B cell (primary cell): Measurements from ENCODE around the gene PRICKLE2. TPM values are rescaled to one million over a fixed set of nuclear protein-coding genes. Genes with fewer than 3 reads are reported as not detected.

ENCODE experiments used
- ATAC-seq: fragments of 200-7000 bp; cut with Tn5 transposase; one replicate; pipeline ENCODE4 v1.10.0; 2021; ENCODE audit warnings: low read depth, mild to moderate bottlenecking, moderate number of reproducible peaks, moderate library complexity
- CTCF ChIA-PET: fragments of 350-600 bp; sonication (Branson Sonifier 250); formaldehyde crosslinking; loops from one replicate; lab custom pipeline; 2021; ENCODE audit warnings: antibody characterized with exemption, inconsistent platforms; lab: Charles Lee
- POLR2A ChIA-PET: fragments of 350-600 bp; sonication (Branson Sonifier 250); formaldehyde crosslinking; loops from one replicate; lab custom pipeline; 2021; ENCODE audit warnings: antibody characterized with exemption; lab: Charles Lee
- DNase-seq: peaks from one replicate; pipeline ENCODE4 v3.0.0; 2013
- H2AFZ ChIP-seq: 2 replicates; pipeline ENCODE4 v1.6.1; 2012; ENCODE audit warnings: mild to moderate bottlenecking, low read depth, low read length; ENCODE audit not compliant: insufficient read depth, poor library complexity, severe bottlenecking
- H3K27ac ChIP-seq, 2 donors: 1 replicate in 1 of 2; 2 replicates in 1 of 2; pipeline ENCODE4 v1.5.1; 2012 to 2013; ENCODE audit warnings: low read length in 2 of 2, mild to moderate bottlenecking in 2 of 2, moderate library complexity in 1 of 2
- H3K27me3 ChIP-seq, 4 experiments: fragments of 200-600 bp in 1 of 4; sonication (generic) in 1 of 4; replicated peaks in 1 of 4; 1 replicate in 2 of 4; 2 replicates in 2 of 4; pipeline versions ENCODE4 v1.6.1 to v1.7.0; 2013 to 2016; ENCODE audit warnings: low read length in 3 of 4, mild to moderate bottlenecking in 2 of 4, mixed read lengths in 1 of 4, moderate library complexity in 1 of 4; ENCODE audit not compliant: insufficient read depth in 4 of 4, control insufficient read depth in 3 of 4; ENCODE audit errors: control extremely low read depth in 1 of 4
- H3K36me3 ChIP-seq, 2 experiments: replicated peaks in 1 of 2; 1 replicate in 1 of 2; 2 replicates in 1 of 2; pipeline versions ENCODE4 v1.6.1 to v1.7.1; 2013; ENCODE audit warnings: low read length in 1 of 2; ENCODE audit not compliant: insufficient read depth in 2 of 2, control insufficient read depth in 1 of 2; ENCODE audit errors: control extremely low read depth in 1 of 2, extremely low read depth in 1 of 2
- H3K4me1 ChIP-seq, 2 donors: fragments of 200-600 bp in 1 of 2; sonication (generic) in 1 of 2; 1 replicate in 1 of 2; 2 replicates in 1 of 2; pipeline versions ENCODE4 v1.5.1 to v1.6.1; 2013 to 2017; ENCODE audit warnings: low read length in 2 of 2; ENCODE audit not compliant: control insufficient read depth in 2 of 2, insufficient read depth in 2 of 2
- H3K4me2 ChIP-seq: replicated peaks from 2 replicates; pipeline ENCODE3; 2012; ENCODE audit warnings: mild to moderate bottlenecking, low read depth, low read length; ENCODE audit not compliant: poor library complexity, severe bottlenecking
- H3K4me3 ChIP-seq, 5 experiments: fragments of 200-600 bp in 1 of 5; sonication (generic) in 1 of 5; 1 replicate in 3 of 5; 2 replicates in 2 of 5; pipeline versions ENCODE4 v1.5.1 to v1.7.0; 2011 to 2016; ENCODE audit warnings: low read length in 4 of 5, mild to moderate bottlenecking in 4 of 5, low read depth in 2 of 5, control low read depth in 1 of 5, moderate library complexity in 1 of 5; ENCODE audit not compliant: insufficient read depth in 1 of 5; ENCODE audit errors: control extremely low read depth in 1 of 5, extremely low read depth in 1 of 5
- H3K79me2 ChIP-seq: fragments of 200-600 bp; sonication (generic); one replicate; pipeline ENCODE4 v1.6.0; 2016; ENCODE audit warnings: low read length; ENCODE audit not compliant: control insufficient read depth, insufficient read depth
- H3K9ac ChIP-seq: fragments of 200-600 bp; sonication (generic); 2 replicates; pipeline ENCODE4 v1.6.1; 2017; ENCODE audit warnings: mild to moderate bottlenecking, low read length, moderate library complexity
- H3K9me3 ChIP-seq, 3 donors: one replicate each; pipeline versions ENCODE4 v1.6.1 to v1.7.1; 2013; ENCODE audit warnings: low read length in 2 of 3; ENCODE audit not compliant: control insufficient read depth in 2 of 3, insufficient read depth in 1 of 3; ENCODE audit errors: control extremely low read depth in 1 of 3
- H4K20me1 ChIP-seq: 2 replicates; pipeline ENCODE4 v1.6.0; 2012; ENCODE audit warnings: mild to moderate bottlenecking, low read length; ENCODE audit not compliant: insufficient read depth, control insufficient read depth, poor library complexity, severe bottlenecking
- H3K27ac Mint-ChIP-seq: one replicate; pipeline ENCODE4 v1.8.0; 2021; ENCODE audit warnings: mixed read lengths
- H3K27me3 Mint-ChIP-seq: one replicate; pipeline ENCODE4 v1.8.0; 2021; ENCODE audit warnings: mixed read lengths
- H3K4me1 Mint-ChIP-seq: one replicate; pipeline ENCODE4 v1.8.0; 2021; ENCODE audit warnings: mixed read lengths
- H3K4me3 Mint-ChIP-seq: one replicate; pipeline ENCODE4 v1.8.0; 2021; ENCODE audit warnings: mixed read lengths
- H3K9me3 Mint-ChIP-seq: one replicate; pipeline ENCODE4 v1.8.0; 2022; ENCODE audit warnings: mixed read lengths; ENCODE audit not compliant: insufficient read depth
- EZH2 ChIP-seq: IDR thresholded peaks from 2 replicates; pipeline ENCODE4 v1.6.1; 2012; ENCODE audit warnings: borderline replicate concordance, low read depth, mild to moderate bottlenecking, moderate library complexity, low read length; ENCODE audit not compliant: insufficient read depth, poor library complexity, severe bottlenecking
- WGBS: methylation state at CpG from one replicate; pipeline ENCODE4 v1.1.5; 2013; ENCODE audit warnings: missing lambda C conversion rate; ENCODE audit not compliant: insufficient coverage; 5-methylcytosine and 5-hydroxymethylcytosine counted together
- intact Hi-C: fragments of 100-400 bp; cut with micrococcal nuclease; formaldehyde crosslinking; loops from one replicate; pipeline ENCODE4 v1.10.0; 2022
- polyA plus RNA-seq: library from polyadenylated mRNA; depleted of rRNA; stranded (reverse); fragments of >200 nt; gene quantifications from 2 replicates; pipeline ENCODE4 v1.2.3, GENCODE V29; 2012
- total RNA-seq, 2 donors: library from RNA; stranded (reverse); fragments of 120-200 nt in 1 of 2; gene quantifications; 1 replicate in 1 of 2; 2 replicates in 1 of 2; pipeline versions ENCODE4 v1.2.3 to v1.2.4, GENCODE V29; 2013 to 2022
- TF ChIP-seq, protein P1 (sequence below): fragments of 200-600 bp; IDR thresholded peaks from one replicate; pipeline ENCODE4 v1.8.0; 2022; ENCODE audit warnings: antibody characterized with exemption, mild to moderate bottlenecking

The PRICKLE2 gene
- total and polyA plus RNA-seq, 2 donors (not counting 1 experiment from before 2014, with no cell fraction given): 0.30 to 1.4 TPM

DNA sequence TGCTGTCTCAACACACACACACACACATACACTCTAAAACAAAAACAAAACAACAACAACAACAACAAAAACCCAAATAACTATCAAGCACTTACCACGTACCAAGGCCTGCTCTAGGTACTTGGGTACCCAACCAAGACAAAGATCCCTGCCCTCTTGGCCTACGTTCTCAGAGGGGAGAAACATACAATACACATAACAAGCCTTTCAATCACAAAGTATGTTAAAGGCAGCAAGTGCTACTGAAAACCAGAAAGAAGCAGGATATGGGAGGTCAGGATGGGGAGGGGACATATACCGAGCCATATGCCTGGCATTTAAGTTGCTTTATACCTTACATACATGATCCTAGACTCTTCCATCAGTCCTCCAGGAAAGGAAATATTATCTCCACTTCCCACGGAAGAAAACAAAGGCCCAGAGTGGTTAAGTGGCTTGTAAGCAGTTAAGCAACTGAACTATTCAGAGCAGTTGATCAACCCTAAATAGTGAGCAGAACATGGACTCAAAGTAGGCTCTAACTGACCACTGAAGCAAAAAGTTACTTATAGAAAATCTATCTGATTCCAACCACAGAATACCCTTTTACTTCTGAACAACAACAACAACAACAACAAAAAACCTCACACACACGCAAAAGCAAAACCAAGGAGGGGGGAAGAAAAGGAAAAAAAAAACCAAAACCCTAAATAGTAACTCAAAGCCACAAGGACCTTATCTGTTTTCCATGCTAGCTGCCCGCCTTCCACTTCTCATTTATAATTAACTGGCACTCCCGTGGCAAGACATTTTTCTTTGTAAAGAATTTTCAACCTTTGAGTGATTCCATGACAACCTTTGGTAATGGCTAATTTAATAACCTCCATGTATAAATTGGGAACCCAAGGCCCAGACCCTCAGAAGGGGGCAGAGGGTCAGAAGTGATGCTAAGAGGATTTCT lies 21.0 kb downstream of the PRICKLE2 start:
- Histone ChIP-seq H4K20me1 (no peaks in the 10 kb centered on the region), H3K4me1 (no peaks in the 10 kb centered on the region), H3K4me3 (no peak overlapping the region), H3K4me2 (no peak overlapping the region), H3K9me3 (no peaks in the 10 kb centered on the region), H3K9ac (no peak overlapping the region), H3K79me2 (no peaks in the 10 kb centered on the region), H3K27me3 (no peaks in the 10 kb centered on the region), H3K36me3 (no peaks in the 10 kb centered on the region), H2AFZ (no peak overlapping the region), H3K27ac (no peak overlapping the region)
- Mint-ChIP-seq H3K27me3 (peaks cover 3% of the 10 kb centered on the region), H3K4me3 (no peak overlapping the region), H3K9me3 (no peaks in the 10 kb centered on the region), H3K27ac (no peak overlapping the region), H3K4me1 (no peaks in the 10 kb centered on the region)
- ChIA-PET CTCF (no interaction called here), POLR2A (no interaction called here)
- ATAC-seq (no peak), DNase-seq (no peak)
- no peak for TF ChIP-seq EZH2
- TF ChIP-seq, protein P1, sequence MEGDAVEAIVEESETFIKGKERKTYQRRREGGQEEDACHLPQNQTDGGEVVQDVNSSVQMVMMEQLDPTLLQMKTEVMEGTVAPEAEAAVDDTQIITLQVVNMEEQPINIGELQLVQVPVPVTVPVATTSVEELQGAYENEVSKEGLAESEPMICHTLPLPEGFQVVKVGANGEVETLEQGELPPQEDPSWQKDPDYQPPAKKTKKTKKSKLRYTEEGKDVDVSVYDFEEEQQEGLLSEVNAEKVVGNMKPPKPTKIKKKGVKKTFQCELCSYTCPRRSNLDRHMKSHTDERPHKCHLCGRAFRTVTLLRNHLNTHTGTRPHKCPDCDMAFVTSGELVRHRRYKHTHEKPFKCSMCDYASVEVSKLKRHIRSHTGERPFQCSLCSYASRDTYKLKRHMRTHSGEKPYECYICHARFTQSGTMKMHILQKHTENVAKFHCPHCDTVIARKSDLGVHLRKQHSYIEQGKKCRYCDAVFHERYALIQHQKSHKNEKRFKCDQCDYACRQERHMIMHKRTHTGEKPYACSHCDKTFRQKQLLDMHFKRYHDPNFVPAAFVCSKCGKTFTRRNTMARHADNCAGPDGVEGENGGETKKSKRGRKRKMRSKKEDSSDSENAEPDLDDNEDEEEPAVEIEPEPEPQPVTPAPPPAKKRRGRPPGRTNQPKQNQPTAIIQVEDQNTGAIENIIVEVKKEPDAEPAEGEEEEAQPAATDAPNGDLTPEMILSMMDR: no peak
- intact Hi-C loops: no loop called here
- WGBS: 67% methylated on average over 1 of the region's 7 CpGs

DNA sequence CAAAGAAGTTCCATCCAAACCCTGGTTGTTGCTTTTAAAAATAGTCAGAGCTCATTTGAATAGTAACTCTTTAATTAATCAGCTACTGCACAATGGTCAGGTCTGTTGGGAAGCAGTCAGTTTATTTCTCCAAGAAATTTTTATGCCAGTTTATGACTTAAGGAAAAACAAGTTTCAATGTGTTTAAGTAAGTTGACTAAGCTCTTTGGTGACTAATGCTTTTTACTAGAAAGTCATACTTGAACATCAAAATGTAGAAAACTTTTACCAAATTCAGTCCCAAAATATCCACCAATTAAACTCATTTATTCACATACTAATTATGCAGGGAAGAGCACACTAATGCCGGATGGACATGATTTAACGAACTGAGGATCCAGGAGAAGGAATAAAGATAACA lies 22.1 kb downstream of the PRICKLE2 start:
- H2AFZ ChIP-seq: no peak overlapping the region

More for the DNA sequence above, 22.1 kb downstream of the PRICKLE2 start:
- DNase-seq (no peak), ATAC-seq (no peak)
- Histone ChIP-seq H3K27me3 (no peaks in the 10 kb centered on the region), H3K36me3 (no peaks in the 10 kb centered on the region), H3K4me1 (no peaks in the 10 kb centered on the region), H3K9ac (no peak overlapping the region), H4K20me1 (no peaks in the 10 kb centered on the region), H3K9me3 (no peaks in the 10 kb centered on the region), H3K27ac (no peak overlapping the region), H3K4me2 (no peak overlapping the region), H3K4me3 (no peak overlapping the region), H3K79me2 (no peaks in the 10 kb centered on the region)
- Mint-ChIP-seq H3K4me3 (no peak overlapping the region), H3K4me1 (no peaks in the 10 kb centered on the region), H3K9me3 (no peaks in the 10 kb centered on the region), H3K27me3 (peaks cover 3% of the 10 kb centered on the region), H3K27ac (no peak overlapping the region)
- POLR2A ChIA-PET: no interaction called here
- intact Hi-C loops: no loop called here
- TF ChIP-seq, protein P1: no peak
- TF ChIP-seq EZH2: no peak
- CTCF ChIA-PET: no interaction called here
- 85% methylated on average over 2 of the region's 2 CpGs for WGBS
